ENCODE results near the gene ZNF181.
"Not testable (repeated sequence)": the region's sequence is repeated elsewhere in the genome, so short reads cannot be mapped to it uniquely, and the experiment has no call there.

Gene ZNF181

GRCh38 chr19:34733746-34734536 lies at the start of gene ZNF181:
Gene ZNF181 (plus strand): TSS chr19:34734243. CDS start chr19:34735038, 795 bp downstream.
- peak; percentile 91 for DNase-seq (ENCODE audit: low spot score)

DNA sequence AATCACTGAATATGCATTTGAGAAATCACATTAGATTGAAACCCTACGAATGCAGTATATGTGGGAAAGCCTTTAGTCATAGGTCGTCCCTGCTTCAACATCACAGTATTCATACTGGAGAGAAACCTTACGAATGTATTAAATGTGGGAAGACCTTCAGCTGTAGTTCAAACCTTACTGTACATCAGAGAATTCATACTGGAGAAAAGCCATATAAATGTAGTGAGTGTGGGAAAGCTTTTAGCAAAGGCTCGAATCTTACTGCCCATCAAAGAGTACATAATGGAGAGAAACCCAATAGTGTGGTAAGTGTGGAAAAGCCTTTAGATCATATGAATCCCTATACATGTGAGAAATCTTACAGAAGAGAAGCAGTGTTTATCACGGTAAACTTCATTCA lies 48.8 kb upstream of the ZNF181 start:
- not testable (repeated sequence) for DNase-seq (ENCODE audit: low spot score)

GRCh38 chr19:34686455-34686854 lies 47.6 kb upstream of the ZNF181 start:
- no peak for DNase-seq (ENCODE audit: low spot score)

- DNase-seq (ENCODE audit: low spot score) = no peak
Measured at GRCh38 chr19:34687348-34687747, 46.7 kb upstream of the ZNF181 start.

- DNase-seq (ENCODE audit: low spot score) = no peak
Measured at GRCh38 chr19:34688592-34688991, 45.5 kb upstream of the ZNF181 start.

DNA sequence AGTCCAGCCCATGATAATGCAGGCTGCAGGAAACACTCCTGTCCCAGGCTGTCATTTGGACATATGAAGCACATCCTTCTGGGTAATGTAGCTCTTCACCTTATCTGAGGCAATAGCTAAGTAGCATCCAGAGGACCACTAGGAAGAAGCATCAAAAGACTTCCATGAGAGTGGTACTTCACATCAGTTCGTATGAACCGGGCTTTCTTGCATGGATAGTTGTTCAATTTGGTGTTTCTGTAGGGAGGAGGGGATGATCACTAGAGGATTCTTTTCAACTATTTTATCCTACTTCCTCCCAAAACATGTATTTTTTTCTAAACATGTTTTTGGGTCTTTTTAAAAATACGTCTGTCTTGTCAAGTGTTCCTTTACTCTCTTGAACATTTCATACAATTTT lies 43.7 kb upstream of the ZNF181 start:
- no peak for DNase-seq (ENCODE audit: low spot score)

- no peak for DNase-seq (ENCODE audit: low spot score)
Measured at GRCh38 chr19:34692549-34692948, 41.5 kb upstream of the ZNF181 start.

DNA sequence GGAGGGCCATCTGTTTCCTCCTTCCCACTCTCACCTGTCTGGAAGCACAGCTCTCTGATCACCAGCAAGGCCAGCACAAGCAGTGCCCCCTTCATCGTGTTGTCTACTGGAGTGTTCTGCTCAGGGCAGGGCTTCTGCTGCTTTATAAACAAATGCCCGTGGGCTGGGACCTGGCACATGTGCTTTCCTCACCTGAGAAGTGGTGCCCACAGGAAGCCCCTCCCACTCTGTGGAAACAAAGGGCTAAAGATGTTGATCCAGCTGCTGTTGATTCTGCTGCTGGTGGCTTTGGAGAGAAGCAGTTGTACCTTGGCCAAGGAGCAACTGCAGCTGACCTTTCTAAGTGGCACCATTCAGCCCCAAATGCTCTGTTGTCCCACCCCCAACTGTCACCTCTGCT lies 26.4 kb upstream of the ZNF181 start:
- DNase-seq (ENCODE audit: low spot score) = no peak

GRCh38 chr19:34711890-34712289 lies 22.2 kb upstream of the ZNF181 start:
- DNase-seq (ENCODE audit: low spot score) = no peak

DNA sequence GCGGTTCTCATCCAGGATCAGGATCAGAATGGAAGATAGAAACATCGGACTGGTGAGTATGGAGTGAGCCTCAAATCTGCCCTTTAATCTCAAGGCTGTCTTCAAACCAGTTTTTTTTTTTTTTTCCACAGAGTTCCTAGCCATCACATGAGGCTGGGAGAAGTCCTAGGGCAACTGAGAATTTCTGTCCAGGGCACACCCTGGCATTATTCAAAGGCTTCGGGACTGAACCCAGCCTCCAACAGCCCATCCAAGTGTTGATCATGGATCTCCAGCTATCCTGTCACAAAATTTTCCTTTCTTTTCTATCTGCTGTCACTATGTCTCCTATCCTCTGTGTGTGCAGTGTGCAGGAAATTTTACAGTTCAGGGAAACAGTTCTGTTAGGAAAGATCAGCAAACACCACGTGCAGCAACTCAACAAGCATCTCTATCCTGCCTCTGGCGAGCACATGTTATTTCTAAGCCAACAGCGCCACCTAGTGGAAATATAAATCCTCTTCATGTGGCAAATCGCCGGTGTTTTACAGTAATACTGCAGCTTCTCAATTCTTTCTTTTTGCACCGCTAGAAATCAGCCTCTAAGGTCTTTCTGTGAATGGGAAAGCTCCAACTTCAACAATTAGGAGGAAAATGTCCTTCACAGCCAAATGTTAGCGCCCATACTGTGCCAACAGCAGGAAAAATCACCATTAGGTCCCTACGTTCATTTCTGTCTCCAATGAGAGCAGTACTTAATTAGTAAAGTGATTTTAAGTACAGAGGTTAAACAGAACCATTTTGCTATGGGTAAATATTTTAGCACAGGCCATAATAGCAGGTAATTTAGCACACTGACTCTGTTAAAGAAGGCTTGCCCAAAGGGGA lies 21.4 kb upstream of the ZNF181 start:
- DNase-seq (ENCODE audit: low spot score) = peak; percentile 73

DNA sequence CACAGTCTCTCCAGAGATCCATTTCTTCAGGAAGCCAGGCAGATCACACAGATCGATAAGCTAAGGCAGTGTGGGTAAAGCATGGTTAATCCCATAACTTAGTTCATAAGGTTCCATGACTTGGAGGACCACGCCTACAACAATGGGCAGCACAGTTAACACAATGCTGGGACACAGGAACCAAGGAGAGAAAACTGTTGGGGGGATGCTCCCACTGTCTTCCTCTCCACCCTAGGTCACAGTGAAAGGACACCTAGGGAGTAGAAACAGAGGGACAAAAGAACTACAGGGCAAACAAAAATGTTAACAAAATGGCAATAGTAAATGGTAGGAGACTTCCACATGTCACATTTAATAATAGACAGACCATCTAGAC lies 20.8 kb upstream of the ZNF181 start:
- no peak for DNase-seq (ENCODE audit: low spot score)

GRCh38 chr19:34715357-34715756 lies 18.7 kb upstream of the ZNF181 start:
- DNase-seq (ENCODE audit: low spot score) = no peak

- DNase-seq (ENCODE audit: low spot score) = no peak
Measured at GRCh38 chr19:34722353-34722752, 11.7 kb upstream of the ZNF181 start.

DNA sequence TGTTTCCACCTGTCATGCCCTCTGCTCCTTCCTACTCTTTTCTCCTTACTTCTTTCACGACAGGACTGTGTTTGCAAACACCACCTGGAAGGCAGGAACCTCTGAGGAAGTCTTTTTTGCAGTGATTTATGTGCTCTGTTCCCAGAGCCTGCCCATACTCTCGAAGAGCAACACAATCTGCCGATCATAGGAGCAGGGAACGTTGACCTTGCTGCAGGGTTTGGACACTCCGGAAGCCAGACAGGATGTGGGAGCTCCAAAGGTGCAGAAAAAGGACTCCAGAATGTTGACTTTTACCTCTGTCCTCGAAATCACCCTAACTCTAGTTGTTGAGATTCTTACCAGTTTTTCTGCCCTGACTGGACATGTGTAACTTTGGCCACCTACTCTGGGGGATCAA lies 8.6 kb upstream of the ZNF181 start:
- no peak for DNase-seq (ENCODE audit: low spot score)

- DNase-seq (ENCODE audit: low spot score) = no peak
Measured at GRCh38 chr19:34731019-34731829, 2.8 kb upstream of the ZNF181 start.

DNA sequence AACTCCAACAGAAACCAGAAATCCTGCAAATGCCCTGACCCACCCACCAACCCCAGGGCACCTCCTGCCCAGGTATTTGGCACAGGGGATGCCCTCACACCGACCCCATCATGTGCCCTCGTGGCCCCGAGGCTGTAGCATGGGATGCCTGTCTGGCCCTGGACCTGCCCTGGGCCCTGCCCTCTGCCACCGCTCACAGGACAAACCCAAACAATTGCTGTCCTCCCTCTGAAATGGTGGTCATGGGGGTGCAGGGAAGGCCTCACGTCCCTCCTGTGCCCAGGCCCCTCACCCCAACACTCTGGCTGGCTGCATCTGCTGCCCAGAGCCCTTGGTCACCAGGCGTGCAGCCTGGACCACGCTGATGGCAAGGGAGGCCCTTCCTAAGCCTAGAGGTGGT lies 2.1 kb upstream of the ZNF181 start:
- no peak for DNase-seq (ENCODE audit: low spot score)

DNA sequence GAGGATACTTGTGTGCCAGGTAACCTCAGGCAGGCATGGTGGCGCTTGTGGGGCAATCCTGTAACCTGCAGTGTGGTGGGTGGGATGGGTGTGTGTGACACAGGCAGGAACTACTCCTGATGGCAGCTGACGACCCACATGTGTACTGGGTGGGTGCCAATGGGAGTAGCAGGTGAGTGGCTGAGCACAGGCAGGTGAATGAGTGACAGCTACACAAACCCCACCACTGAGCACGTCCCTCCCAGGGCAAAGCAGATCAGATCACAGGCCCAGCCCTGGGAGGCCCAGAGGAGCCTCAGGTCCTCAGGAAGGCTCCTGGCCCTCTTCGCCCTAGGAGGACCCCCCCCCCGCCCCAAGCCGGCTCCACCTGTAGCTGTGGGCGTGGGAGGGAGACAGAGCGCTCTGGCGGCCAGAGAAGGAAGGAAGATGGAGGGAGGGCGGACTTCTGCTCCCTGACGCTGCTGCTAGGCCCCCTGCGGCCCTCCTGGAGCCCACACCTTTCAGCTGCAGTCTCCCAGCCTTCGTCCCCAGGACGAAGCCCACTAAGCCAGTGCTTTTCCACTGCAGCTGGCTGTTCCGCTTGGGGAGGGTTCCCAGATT lies 1.3 kb upstream of the ZNF181 start:
- no peak for DNase-seq (ENCODE audit: low spot score)

DNA sequence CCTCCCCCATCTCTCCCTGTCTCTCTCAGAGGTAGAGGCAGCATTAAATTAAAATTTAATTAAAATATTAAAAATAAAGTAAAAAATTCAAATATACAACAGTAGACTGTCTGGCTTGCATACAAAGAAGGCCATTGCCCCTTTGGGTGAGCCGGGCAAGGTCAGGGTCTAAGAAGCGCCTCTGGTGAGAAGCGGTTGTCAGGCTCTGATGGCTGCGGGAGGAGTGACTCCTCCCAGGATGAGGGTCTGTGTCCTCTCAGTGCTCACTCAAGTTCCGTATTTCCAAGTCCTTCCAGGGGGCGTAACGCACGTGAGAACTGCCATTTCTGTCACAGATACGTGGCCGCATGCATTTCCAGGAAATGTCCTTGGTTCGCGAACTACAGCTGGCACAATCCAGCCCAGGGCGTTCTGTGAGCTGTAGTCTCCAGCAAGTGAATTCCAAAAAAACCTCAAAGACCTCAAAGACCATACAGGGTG lies 737 bp upstream of the ZNF181 start:
- DNase-seq (ENCODE audit: low spot score) = no peak

- DNase-seq (ENCODE audit: low spot score) = peak; percentile 88
Measured at GRCh38 chr19:34734537-34735103, 577 bp downstream of the ZNF181 start.

DNA sequence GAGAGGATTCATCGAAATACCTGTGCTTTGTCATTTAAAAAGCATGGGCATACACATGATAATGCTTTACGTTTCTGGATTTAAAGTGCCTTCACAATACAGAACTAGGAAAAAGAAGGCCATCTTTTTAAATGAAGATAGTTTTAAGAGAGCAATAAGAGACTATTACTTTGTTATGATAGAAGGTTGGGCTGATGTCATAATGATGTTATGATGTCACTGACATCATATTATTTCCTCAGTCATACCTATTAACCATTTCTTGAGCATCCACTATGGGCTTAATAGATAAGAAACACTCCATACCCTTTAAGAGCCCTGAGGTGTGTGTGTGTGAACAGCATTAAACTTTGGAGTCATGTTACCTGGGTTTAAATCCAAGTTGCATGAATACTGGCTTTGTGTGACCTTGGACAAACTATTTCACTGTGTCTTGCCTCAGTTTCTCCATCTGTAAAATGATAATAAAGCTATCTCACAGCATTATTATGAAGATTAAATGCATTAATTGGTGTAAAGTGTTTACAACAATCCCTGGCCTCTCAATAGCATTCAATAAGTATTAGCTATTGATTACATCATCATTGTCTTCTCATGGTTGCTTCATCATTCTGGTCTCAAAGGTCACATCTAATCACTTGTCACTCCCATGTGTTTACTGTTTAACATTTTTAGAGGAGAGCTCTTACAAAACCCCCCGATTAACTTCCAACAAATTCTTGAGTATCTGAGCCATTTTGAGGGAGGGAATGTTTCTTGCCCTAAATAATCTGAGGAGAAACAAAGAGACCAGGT lies 11.1 kb downstream of the ZNF181 start:
- DNase-seq (ENCODE audit: low spot score) = no peak

GRCh38 chr19:34757441-34757840 lies 23.4 kb downstream of the ZNF181 start:
- no peak for DNase-seq (ENCODE audit: low spot score)
